ENCODE measurements around the gene TGM5.
"Not testable (repeated sequence)": the region's sequence is repeated elsewhere in the genome, so short reads cannot be mapped to it uniquely, and the experiment has no call there.

Gene TGM5

GRCh38 chr15:43274136-43274535 is 7.4 kb upstream of the TGM5 start:
- no peak for DNase-seq

GRCh38 chr15:43273243-43273642 is 6.5 kb upstream of the TGM5 start:
- DNase-seq: no peak

GRCh38 chr15:43271908-43272307 is 5.2 kb upstream of the TGM5 start:
- not testable (repeated sequence) for DNase-seq

GRCh38 chr15:43270676-43271306 is 4.1 kb upstream of the TGM5 start:
- DNase-seq: no peak

- DNase-seq: no peak
These were observed 3.5 kb upstream of the TGM5 start for GRCh38 chr15:43270113-43270665.

GRCh38 chr15:43268111-43269105 is 1.7 kb upstream of the TGM5 start:
- no peak for DNase-seq

- no peak for DNase-seq
These were observed 711 bp upstream of the TGM5 start for GRCh38 chr15:43267439-43267838.

GRCh38 chr15:43266386-43266785 is 342 bp downstream of the TGM5 start:
- DNase-seq: no peak

GRCh38 chr15:43260011-43260615 is 6.6 kb downstream of the TGM5 start:
- no peak for DNase-seq

GRCh38 chr15:43258781-43259180 is 7.9 kb downstream of the TGM5 start:
- no peak for DNase-seq

GRCh38 chr15:43256341-43256740 is 10.4 kb downstream of the TGM5 start:
- no peak for DNase-seq

GRCh38 chr15:43255376-43255775 is 11.4 kb downstream of the TGM5 start:
- no peak for DNase-seq

GRCh38 chr15:43253431-43254403 is 13.0 kb downstream of the TGM5 start:
- no peak for DNase-seq

GRCh38 chr15:43251871-43252250 is 14.9 kb downstream of the TGM5 start:
- no peak for DNase-seq

- no peak for DNase-seq
These were observed 15.4 kb downstream of the TGM5 start for GRCh38 chr15:43251185-43251870.

GRCh38 chr15:43250785-43251184 is 15.9 kb downstream of the TGM5 start:
- DNase-seq: no peak

- no peak for DNase-seq
These were observed 17.0 kb downstream of the TGM5 start for GRCh38 chr15:43249699-43250203.

- DNase-seq: no peak
These were observed 17.5 kb downstream of the TGM5 start for GRCh38 chr15:43249236-43249635.

GRCh38 chr15:43246261-43246774 is 20.4 kb downstream of the TGM5 start:
- DNase-seq: no peak

GRCh38 chr15:43244092-43244491 is 22.6 kb downstream of the TGM5 start:
- DNase-seq: no peak

- DNase-seq: no peak
These were observed 23.6 kb downstream of the TGM5 start for GRCh38 chr15:43243020-43243645.

Data from activated CD4-positive, CD25-positive, alpha-beta regulatory T cell treated with anti-CD3 and anti-CD28 coated beads, Interleukin-2, amount 50 U/mL, for 72 hours (primary cell).